Endothelial cell of umbilical vein (primary cell): ENCODE data around the gene C9orf72.

Experiments
- EZH2 ChIP-seq: IDR thresholded peaks from 2 replicates; pipeline ENCODE4 v1.6.1; 2012; ENCODE audit warnings: borderline replicate concordance, low read depth, mild to moderate bottlenecking, moderate library complexity, low read length, inconsistent platforms; ENCODE audit not compliant: severe bottlenecking
- FOS ChIP-seq: IDR thresholded peaks from 2 replicates; pipeline ENCODE4 v1.6.1; 2011; ENCODE audit warnings: mild to moderate bottlenecking, low read length, moderate library complexity, borderline replicate concordance; ENCODE audit not compliant: insufficient read depth
- JUN ChIP-seq: IDR thresholded peaks from 2 replicates; pipeline ENCODE4 v1.6.1; 2011; ENCODE audit warnings: borderline replicate concordance, low read depth; ENCODE audit not compliant: insufficient read length, insufficient read depth
- MAX ChIP-seq: IDR thresholded peaks from 2 replicates; pipeline ENCODE4 v1.6.1; 2011; ENCODE audit not compliant: insufficient read depth, insufficient read length
- MYC ChIP-seq: IDR thresholded peaks from one replicate; pipeline ENCODE4 v1.6.1; 2011; ENCODE audit warnings: mild to moderate bottlenecking, low read depth, low read length
- POLR2A ChIP-seq: IDR thresholded peaks from 2 replicates; pipeline ENCODE4 v1.6.1; 2012; ENCODE audit warnings: low read depth, mild to moderate bottlenecking, control low read depth, low read length
- POLR2AphosphoS5 ChIP-seq: IDR thresholded peaks from 2 replicates; pipeline ENCODE4 v1.6.1; 2012; ENCODE audit warnings: low read depth, mild to moderate bottlenecking, control low read depth, low read length, moderate library complexity; ENCODE audit not compliant: insufficient read depth
- TF ChIP-seq, protein P1 (sequence below), 2 donors: IDR thresholded peaks; 1 replicate in 1 of 2; 2 replicates in 1 of 2; pipeline ENCODE4 v1.5.1; 2011; ENCODE audit warnings: low read length in 2 of 2, mild to moderate bottlenecking in 2 of 2, moderate library complexity in 2 of 2, control low read depth in 1 of 2, inconsistent platforms in 1 of 2, low read depth in 1 of 2; ENCODE audit not compliant: insufficient read depth in 1 of 2; ENCODE audit errors: extremely low read depth in 1 of 2

GRCh38 chr9:27533311-27533710, 40.0 kb downstream of the C9orf72 start:
- TF ChIP-seq, protein P1, sequence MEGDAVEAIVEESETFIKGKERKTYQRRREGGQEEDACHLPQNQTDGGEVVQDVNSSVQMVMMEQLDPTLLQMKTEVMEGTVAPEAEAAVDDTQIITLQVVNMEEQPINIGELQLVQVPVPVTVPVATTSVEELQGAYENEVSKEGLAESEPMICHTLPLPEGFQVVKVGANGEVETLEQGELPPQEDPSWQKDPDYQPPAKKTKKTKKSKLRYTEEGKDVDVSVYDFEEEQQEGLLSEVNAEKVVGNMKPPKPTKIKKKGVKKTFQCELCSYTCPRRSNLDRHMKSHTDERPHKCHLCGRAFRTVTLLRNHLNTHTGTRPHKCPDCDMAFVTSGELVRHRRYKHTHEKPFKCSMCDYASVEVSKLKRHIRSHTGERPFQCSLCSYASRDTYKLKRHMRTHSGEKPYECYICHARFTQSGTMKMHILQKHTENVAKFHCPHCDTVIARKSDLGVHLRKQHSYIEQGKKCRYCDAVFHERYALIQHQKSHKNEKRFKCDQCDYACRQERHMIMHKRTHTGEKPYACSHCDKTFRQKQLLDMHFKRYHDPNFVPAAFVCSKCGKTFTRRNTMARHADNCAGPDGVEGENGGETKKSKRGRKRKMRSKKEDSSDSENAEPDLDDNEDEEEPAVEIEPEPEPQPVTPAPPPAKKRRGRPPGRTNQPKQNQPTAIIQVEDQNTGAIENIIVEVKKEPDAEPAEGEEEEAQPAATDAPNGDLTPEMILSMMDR (IDR thresholded peaks at IDR 0.05; ENCODE audit: extremely low read depth in 1 of 2, insufficient read depth in 1 of 2, low read depth in 1 of 2, low read length in 2 of 2) = no peak
- no peak for TF ChIP-seq FOS
- TF ChIP-seq MYC = no peak
- no peak for TF ChIP-seq MAX
- no peak for TF ChIP-seq POLR2A
- no peak for TF ChIP-seq POLR2AphosphoS5
- TF ChIP-seq EZH2 = no peak
- TF ChIP-seq JUN = no peak
